Peyer's patch (tissue), 4 donors: ENCODE measurements around the gene C2orf68. TPM values are rescaled to one million over a fixed set of nuclear protein-coding genes. Genes with fewer than 3 reads are reported as not detected.
"Not testable (repeated sequence)": the region's sequence is repeated elsewhere in the genome, so short reads cannot be mapped to it uniquely, and the experiment has no call there.

Source experiments
- DNase-seq, 3 donors: peaks; one replicate each; pipeline ENCODE4 v3.0.0-alpha.2; 2017 to 2019
- H3K27ac ChIP-seq, 4 donors: fragments of 200-600 bp; sonication (generic); one replicate each; pipeline ENCODE4 v1.5.1; 2016 to 2019
- H3K27me3 ChIP-seq, 2 donors: fragments of 200-600 bp; sonication (generic); one replicate each; pipeline ENCODE4 v1.5.1; 2019
- H3K36me3 ChIP-seq, 3 donors: fragments of 200-600 bp; sonication (generic); one replicate each; pipeline ENCODE4 v1.5.1; 2016 to 2019
- H3K4me1 ChIP-seq, 4 donors: fragments of 200-600 bp; sonication (generic); one replicate each; pipeline ENCODE4 v1.5.1; 2016 to 2019
- H3K4me3 ChIP-seq, 4 donors: fragments of 200-600 bp; sonication (generic); 1 replicate in 3 of 4; 2 replicates in 1 of 4; pipeline ENCODE4 v1.5.1; 2016 to 2019; ENCODE audit warnings: mild to moderate bottlenecking in 1 of 4
- H3K9me3 ChIP-seq, 4 donors: fragments of 200-600 bp; sonication (generic); one replicate each; pipeline ENCODE4 v1.5.1; 2016 to 2019; ENCODE audit warnings: mild to moderate bottlenecking in 1 of 4
- POLR2A ChIP-seq, 2 donors: fragments of 450-650 bp; IDR thresholded peaks; one replicate each; pipeline ENCODE4 v1.5.1; 2017; ENCODE audit warnings: antibody characterized with exemption in 2 of 2, mild to moderate bottlenecking in 2 of 2, moderate library complexity in 2 of 2
- total RNA-seq, 4 donors: library from RNA; depleted of rRNA; stranded (reverse); fragments of >200 nt; gene quantifications; one replicate each; pipeline ENCODE4 v1.1.0, GENCODE V29; 2016
- TF ChIP-seq, protein P1 (sequence below), 6 experiments: fragments of 450-650 bp in 4 of 6; fragments of 200-600 bp in 2 of 6; sonication (generic) in 1 of 6; IDR thresholded peaks; one replicate each; pipeline ENCODE4 v1.5.1; 2017 to 2019; ENCODE audit warnings: antibody characterized with exemption in 6 of 6, mild to moderate bottlenecking in 3 of 6, moderate library complexity in 1 of 6

Gene C2orf68
- total RNA-seq, 4 donors from 2014 or later = 20.5 to 34.0 (median 25.9) TPM

- Histone ChIP-seq H3K36me3 (no peaks in the 10 kb centered on the region), H3K4me1 (peaks cover 0 to 7% (median 0%) of the 10 kb centered on the region in 4 donors), H3K9me3 (no peaks in the 10 kb centered on the region), H3K27ac (no peak overlapping the region), H3K4me3 (no peak overlapping the region), H3K27me3 (no peaks in the 10 kb centered on the region)
- no peak for DNase-seq
- no peak for TF ChIP-seq POLR2A (IDR thresholded peaks at IDR 0.05)
- TF ChIP-seq, protein P1, sequence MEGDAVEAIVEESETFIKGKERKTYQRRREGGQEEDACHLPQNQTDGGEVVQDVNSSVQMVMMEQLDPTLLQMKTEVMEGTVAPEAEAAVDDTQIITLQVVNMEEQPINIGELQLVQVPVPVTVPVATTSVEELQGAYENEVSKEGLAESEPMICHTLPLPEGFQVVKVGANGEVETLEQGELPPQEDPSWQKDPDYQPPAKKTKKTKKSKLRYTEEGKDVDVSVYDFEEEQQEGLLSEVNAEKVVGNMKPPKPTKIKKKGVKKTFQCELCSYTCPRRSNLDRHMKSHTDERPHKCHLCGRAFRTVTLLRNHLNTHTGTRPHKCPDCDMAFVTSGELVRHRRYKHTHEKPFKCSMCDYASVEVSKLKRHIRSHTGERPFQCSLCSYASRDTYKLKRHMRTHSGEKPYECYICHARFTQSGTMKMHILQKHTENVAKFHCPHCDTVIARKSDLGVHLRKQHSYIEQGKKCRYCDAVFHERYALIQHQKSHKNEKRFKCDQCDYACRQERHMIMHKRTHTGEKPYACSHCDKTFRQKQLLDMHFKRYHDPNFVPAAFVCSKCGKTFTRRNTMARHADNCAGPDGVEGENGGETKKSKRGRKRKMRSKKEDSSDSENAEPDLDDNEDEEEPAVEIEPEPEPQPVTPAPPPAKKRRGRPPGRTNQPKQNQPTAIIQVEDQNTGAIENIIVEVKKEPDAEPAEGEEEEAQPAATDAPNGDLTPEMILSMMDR (IDR thresholded peaks at IDR 0.05) = no peak
Measured at GRCh38 chr2:85566265-85566664, 45.6 kb downstream of the C2orf68 start.

DNA sequence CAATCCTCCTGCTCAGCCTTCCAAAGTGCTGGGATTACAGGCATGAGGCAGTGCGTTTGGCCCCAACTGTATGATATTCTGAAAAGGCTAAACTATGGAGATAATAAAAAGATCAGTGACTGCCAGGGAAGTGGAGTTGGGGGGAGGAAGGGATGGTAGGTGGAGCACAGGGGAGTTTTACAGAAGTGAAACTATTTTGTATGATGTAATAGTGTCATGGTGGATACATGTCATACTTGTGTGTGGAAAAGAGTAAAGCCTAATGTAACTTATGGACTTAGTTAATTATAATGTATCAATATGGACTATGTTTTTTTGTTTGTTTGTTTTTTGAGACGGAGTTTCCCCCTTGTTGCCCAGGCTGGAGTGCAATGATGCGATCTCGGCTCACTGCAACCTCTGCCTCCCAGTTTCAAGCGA, 47.7 kb downstream of the C2orf68 start:
- no peaks in the 10 kb centered on the region for H3K9me3 ChIP-seq
- H3K36me3 ChIP-seq = no peaks in the 10 kb centered on the region
- DNase-seq = no peak
- peaks cover 0 to 21% (median 0%) of the 10 kb centered on the region in 4 donors for H3K4me1 ChIP-seq
- TF ChIP-seq, protein P1 (IDR thresholded peaks at IDR 0.05) = no peak
- TF ChIP-seq POLR2A (IDR thresholded peaks at IDR 0.05) = no peak
- no peaks in the 10 kb centered on the region for H3K27me3 ChIP-seq
- no peak overlapping the region for H3K4me3 ChIP-seq
- H3K27ac ChIP-seq = no peak overlapping the region

- DNase-seq = peak; percentile 94 to 98 (median 98)
- H3K9me3 ChIP-seq = no peaks in the 10 kb centered on the region
- peaks cover 0 to 21% (median 0%) of the 10 kb centered on the region in 4 donors for H3K4me1 ChIP-seq
- peak within 1 kb of the TSS; percentile 81 to 86 (median 84) for H3K27ac ChIP-seq
- peak within 1 kb of the TSS; percentile 60 to 86 (median 76) for H3K4me3 ChIP-seq
- peaks cover 0 to 19% (median 0%) of the 10 kb centered on the region in 3 donors for H3K36me3 ChIP-seq
- peak; percentile 84 to 93 for TF ChIP-seq POLR2A (IDR thresholded peaks at IDR 0.05)
- TF ChIP-seq, protein P1 (IDR thresholded peaks at IDR 0.05) = peak in 4 of 6 experiments; percentile 24 to 48 (median 32)
- no peaks in the 10 kb centered on the region for H3K27me3 ChIP-seq
Measured at GRCh38 chr2:85561280-85562212, 50.3 kb downstream of the C2orf68 start, which contains the start of gene GGCX. Gene GGCX (minus strand): TSS chr2:85561493. CDS start chr2:85561428, 65 bp downstream.

DNA sequence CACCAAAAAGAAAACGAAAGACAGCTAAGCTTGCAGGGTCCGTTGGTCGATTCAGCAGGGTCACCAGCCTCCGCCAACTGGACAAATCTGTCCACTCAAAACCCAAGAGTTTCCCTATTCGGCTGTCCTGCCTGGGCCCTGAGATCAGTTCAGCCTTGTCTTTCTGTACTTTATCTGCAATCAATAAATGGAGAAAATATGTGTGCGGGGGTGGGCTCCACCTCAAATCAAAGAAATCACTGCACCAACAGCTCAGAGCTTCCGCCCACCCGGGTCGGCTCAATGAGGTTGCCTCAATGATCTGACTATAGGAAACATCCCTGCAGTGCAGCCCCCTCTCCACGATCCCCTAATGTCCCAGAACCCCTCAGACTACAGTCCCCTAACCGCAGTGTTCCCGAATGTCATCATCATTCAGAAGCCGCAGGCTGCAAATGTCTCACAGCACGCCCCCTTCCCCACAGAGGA, 51.0 kb downstream of the C2orf68 start:
- DNase-seq = peak in 1 of 3 donors; percentile 54
- TF ChIP-seq, protein P1 (IDR thresholded peaks at IDR 0.05) = no peak
- no peak for TF ChIP-seq POLR2A (IDR thresholded peaks at IDR 0.05)
- H3K36me3 ChIP-seq = peaks cover 0 to 20% (median 0%) of the 10 kb centered on the region in 3 donors

DNA sequence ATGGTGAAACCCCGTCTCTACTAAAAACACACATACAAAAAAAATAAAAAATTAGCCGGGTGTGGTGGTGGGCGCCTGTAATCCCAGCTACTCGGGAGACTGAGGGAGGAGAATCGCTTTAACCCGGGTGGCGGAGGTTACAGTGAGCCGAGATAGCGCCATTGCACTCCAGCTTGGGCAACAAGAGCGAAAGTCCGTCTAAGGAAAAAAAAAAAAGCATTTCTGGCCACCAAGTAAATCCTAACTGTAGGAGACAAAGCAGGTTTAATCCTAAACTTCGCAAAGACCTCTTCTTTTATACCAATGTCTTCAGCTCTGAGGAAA, 51.5 kb downstream of the C2orf68 start:
- not testable (repeated sequence) for H3K9me3 ChIP-seq, DNase-seq, H3K27me3 ChIP-seq, H3K27ac ChIP-seq
- H3K4me1 ChIP-seq = peaks cover 0 to 21% (median 0%) of the 10 kb centered on the region in 4 donors
- peak overlapping the region in 3 of 4 donors; percentile 68 to 86 (median 85) for H3K4me3 ChIP-seq
- H3K36me3 ChIP-seq = peaks cover 0 to 21% (median 0%) of the 10 kb centered on the region in 3 donors

More for the DNA sequence above, 51.0 kb downstream of the C2orf68 start:
- no peaks in the 10 kb centered on the region for H3K27me3 ChIP-seq
- peak overlapping the region; percentile 81 to 86 (median 84) for H3K27ac ChIP-seq
- H3K4me3 ChIP-seq = peak overlapping the region; percentile 60 to 86 (median 76)
- peaks cover 0 to 21% (median 0%) of the 10 kb centered on the region in 4 donors for H3K4me1 ChIP-seq
- H3K9me3 ChIP-seq = no peaks in the 10 kb centered on the region

- no peak overlapping the region for H3K27ac ChIP-seq
- peaks cover 0 to 21% (median 0%) of the 10 kb centered on the region in 4 donors for H3K4me1 ChIP-seq
- H3K27me3 ChIP-seq = no peaks in the 10 kb centered on the region
- no peak overlapping the region for H3K4me3 ChIP-seq
- no peaks in the 10 kb centered on the region for H3K9me3 ChIP-seq
- H3K36me3 ChIP-seq = peaks cover 0 to 43% (median 0%) of the 10 kb centered on the region in 3 donors
- TF ChIP-seq POLR2A (IDR thresholded peaks at IDR 0.05) = no peak
- TF ChIP-seq, protein P1 (IDR thresholded peaks at IDR 0.05) = no peak
- no peak for DNase-seq
Measured at GRCh38 chr2:85558160-85558559, 53.7 kb downstream of the C2orf68 start.
